Activated B cell treated with CpG ODN at 0.5 μM for 24 hours (primary cell): Measurements from ENCODE around the gene KIF22. TPM values are rescaled to one million over a fixed set of nuclear protein-coding genes. Genes with fewer than 3 reads are reported as not detected.

Source experiments
- ATAC-seq: fragments of 200-7000 bp; cut with Tn5 transposase; one replicate; pipeline ENCODE4 v1.10.0; 2021; ENCODE audit warnings: low read depth, mild to moderate bottlenecking, moderate library complexity
- CTCF ChIA-PET: fragments of 350-600 bp; sonication (Branson Sonifier 250); formaldehyde crosslinking; loops from one replicate; lab custom pipeline; 2021; ENCODE audit warnings: antibody characterized with exemption; lab: Charles Lee
- POLR2A ChIA-PET: fragments of 350-600 bp; sonication (Branson Sonifier 250); formaldehyde crosslinking; loops from one replicate; lab custom pipeline; 2021; ENCODE audit warnings: antibody characterized with exemption; lab: Charles Lee
- DNase-seq: peaks from one replicate; pipeline ENCODE4 v3.0.0; 2022
- H3K27ac Mint-ChIP-seq: one replicate; pipeline ENCODE4 v1.8.0; 2020; ENCODE audit warnings: mixed read lengths
- H3K27me3 Mint-ChIP-seq: one replicate; pipeline ENCODE4 v1.8.0; 2021; ENCODE audit warnings: mixed read lengths
- H3K36me3 Mint-ChIP-seq: one replicate; pipeline ENCODE4 v1.8.0; 2021; ENCODE audit warnings: low read depth, mixed read lengths
- H3K4me1 Mint-ChIP-seq: one replicate; pipeline ENCODE4 v1.8.0; 2021; ENCODE audit warnings: mixed read lengths
- H3K4me3 Mint-ChIP-seq: one replicate; pipeline ENCODE4 v1.8.0; 2020; ENCODE audit warnings: mild to moderate bottlenecking, mixed read lengths
- H3K9me3 Mint-ChIP-seq: one replicate; pipeline ENCODE4 v1.8.0; 2020; ENCODE audit warnings: mixed read lengths
- CTCF ChIP-seq: fragments of 200-600 bp; IDR thresholded peaks from one replicate; pipeline ENCODE4 v1.8.0; 2022; ENCODE audit warnings: antibody characterized with exemption, mild to moderate bottlenecking
- intact Hi-C: fragments of 100-400 bp; cut with micrococcal nuclease; formaldehyde crosslinking; loops from one replicate; pipeline ENCODE4 v1.15.1; 2024
- total RNA-seq: library from RNA; stranded (reverse); gene quantifications from 2 replicates; pipeline ENCODE4 v1.2.3, GENCODE V29; 2022

KIF22 gene
- total RNA-seq = 33.1 and 40.1 TPM in 2 replicates

GRCh38 chr16:29790183-29790948 lies at the start of gene KIF22:
KIF22 (plus strand) TSS chr16:29790751; CDS start chr16:29790760, 9 bp downstream.
- peak; percentile 99 for DNase-seq
- ChIA-PET POLR2A (interaction anchor here (0.6 to 3.0 kb wide), 31 partner anchors 9 to 1318 kb away, joined by 3 to 58 read pairs (median 5); partner anchors contain the start of genes ALDOA, CDIPT, CORO1A and DCTPP1), CTCF (interaction anchor here (0.6 to 3.4 kb wide), 13 partner anchors 12 to 241 kb away, joined by 3 to 24 read pairs (median 4); partner anchors contain the start of gene PAGR1)
- Mint-ChIP-seq H3K4me1 (peaks cover 34% of the 10 kb centered on the region), H3K4me3 (peak within 1 kb of the TSS; percentile 98), H3K9me3 (no peaks in the 10 kb centered on the region), H3K27ac (peak within 1 kb of the TSS; percentile 93), H3K27me3 (no peaks in the 10 kb centered on the region), H3K36me3 (peaks cover 6% of the 10 kb centered on the region)
- intact Hi-C loops = loop anchor here (1.0 to 5.0 kb wide), 9 partner anchors 17 to 206 kb away; partner anchors contain the start of genes CDIPT, INO80E and PAGR1
- ATAC-seq = peak; percentile 97
- no peak for TF ChIP-seq CTCF

- peaks cover 89% of the 10 kb centered on the region for H3K4me1 Mint-ChIP-seq
- no peak overlapping the region for H3K4me3 Mint-ChIP-seq
- no peak for TF ChIP-seq CTCF
- H3K27ac Mint-ChIP-seq = peak overlapping the region; percentile 70
- CTCF ChIA-PET = no interaction called here
- DNase-seq = no peak
- no peaks in the 10 kb centered on the region for H3K27me3 Mint-ChIP-seq
- no peak for ATAC-seq
- H3K36me3 Mint-ChIP-seq = peaks cover 44% of the 10 kb centered on the region
- no peaks in the 10 kb centered on the region for H3K9me3 Mint-ChIP-seq
- intact Hi-C loops = no loop called here
- POLR2A ChIA-PET = interaction anchor here (0.6 to 1.0 kb wide), 3 partner anchors 11 to 47 kb away, joined by 3 to 5 read pairs (median 5); no protein-coding TSS in a partner anchor
Observed at GRCh38 chr16:29742683-29743275, 47.8 kb upstream of the KIF22 start.

- H3K4me3 Mint-ChIP-seq = peak overlapping the region; percentile 50
- peaks cover 85% of the 10 kb centered on the region for H3K4me1 Mint-ChIP-seq
- TF ChIP-seq CTCF = no peak
- no peaks in the 10 kb centered on the region for H3K9me3 Mint-ChIP-seq
- intact Hi-C loops = no loop called here
- no peaks in the 10 kb centered on the region for H3K27me3 Mint-ChIP-seq
- ChIA-PET CTCF (no interaction called here), POLR2A (interaction anchor here (0.6 to 1.2 kb wide), 5 partner anchors 11 to 61 kb away, joined by 3 to 6 read pairs (median 5); no protein-coding TSS in a partner anchor)
- DNase-seq (no peak), ATAC-seq (no peak)
- peaks cover 44% of the 10 kb centered on the region for H3K36me3 Mint-ChIP-seq
- H3K27ac Mint-ChIP-seq = peak overlapping the region; percentile 70
Observed at GRCh38 chr16:29743475-29743826, 47.1 kb upstream of the KIF22 start.

GRCh38 chr16:29743827-29744531 lies 46.6 kb upstream of the KIF22 start:
- Mint-ChIP-seq H3K4me1 (peaks cover 81% of the 10 kb centered on the region), H3K36me3 (peaks cover 47% of the 10 kb centered on the region), H3K27me3 (no peaks in the 10 kb centered on the region), H3K9me3 (no peaks in the 10 kb centered on the region), H3K4me3 (peak overlapping the region; percentile 50), H3K27ac (peak overlapping the region; percentile 70)
- POLR2A ChIA-PET = interaction anchor here (0.6 to 1.2 kb wide), 6 partner anchors 12 to 101 kb away, joined by 3 to 11 read pairs (median 5); no protein-coding TSS in a partner anchor
- CTCF ChIA-PET = no interaction called here
- no peak for DNase-seq
- TF ChIP-seq CTCF = no peak
- intact Hi-C loops = loop anchor here (2.0 kb wide), 1 partner anchor 43 kb away; no protein-coding TSS in a partner anchor
- ATAC-seq = no peak
